Activated naive CD8-positive, alpha-beta T cell treated with anti-CD3 and anti-CD28 coated beads for 36 hours (primary cell): ENCODE results near the gene IFI27. TPM values are rescaled to one million over a fixed set of nuclear protein-coding genes. Genes with fewer than 3 reads are reported as not detected.
"Not testable (repeated sequence)": the region's sequence is repeated elsewhere in the genome, so short reads cannot be mapped to it uniquely, and the experiment has no call there.

Source experiments
- DNase-seq: peaks from one replicate; pipeline ENCODE4 v3.0.0; 2021
- H3K27ac Mint-ChIP-seq: one replicate; pipeline ENCODE4 v1.8.0; 2022; ENCODE audit warnings: mild to moderate bottlenecking, moderate library complexity, mixed read lengths
- H3K27me3 Mint-ChIP-seq: one replicate; pipeline ENCODE4 v1.8.0; 2022; ENCODE audit warnings: mild to moderate bottlenecking, mixed read lengths
- H3K36me3 Mint-ChIP-seq: one replicate; pipeline ENCODE4 v1.8.0; 2021; ENCODE audit warnings: mild to moderate bottlenecking, mixed read lengths
- H3K4me1 Mint-ChIP-seq: one replicate; pipeline ENCODE4 v1.8.0; 2021; ENCODE audit warnings: mixed read lengths
- H3K4me3 Mint-ChIP-seq: one replicate; pipeline ENCODE4 v1.8.0; 2022; ENCODE audit warnings: mild to moderate bottlenecking, moderate library complexity, mixed read lengths
- H3K9me3 Mint-ChIP-seq: one replicate; pipeline ENCODE4 v1.8.0; 2022; ENCODE audit warnings: mixed read lengths
- total RNA-seq, 2 experiments: library from RNA; stranded (reverse); gene quantifications; one replicate each; pipeline ENCODE4 v1.2.3, GENCODE V29; 2021

IFI27 gene
- total RNA-seq, 2 experiments from 2014 or later = 1.6 to 2.4 TPM

GRCh38 chr14:94144765-94145164, 34.2 kb downstream of the IFI27 start:
- Mint-ChIP-seq H3K27me3 (peaks cover 5% of the 10 kb centered on the region), H3K27ac (no peak overlapping the region), H3K4me3 (no peak overlapping the region), H3K9me3 (no peaks in the 10 kb centered on the region), H3K4me1 (peaks cover 14% of the 10 kb centered on the region), H3K36me3 (no peaks in the 10 kb centered on the region)
- DNase-seq = no peak

- no peak overlapping the region for H3K4me3 Mint-ChIP-seq
- peaks cover 14% of the 10 kb centered on the region for H3K4me1 Mint-ChIP-seq
- H3K9me3 Mint-ChIP-seq = no peaks in the 10 kb centered on the region
- H3K36me3 Mint-ChIP-seq = no peaks in the 10 kb centered on the region
- DNase-seq = no peak
- H3K27me3 Mint-ChIP-seq = peaks cover 8% of the 10 kb centered on the region
- H3K27ac Mint-ChIP-seq = no peak overlapping the region
These were observed 35.5 kb downstream of the IFI27 start for GRCh38 chr14:94145902-94146527.

DNA sequence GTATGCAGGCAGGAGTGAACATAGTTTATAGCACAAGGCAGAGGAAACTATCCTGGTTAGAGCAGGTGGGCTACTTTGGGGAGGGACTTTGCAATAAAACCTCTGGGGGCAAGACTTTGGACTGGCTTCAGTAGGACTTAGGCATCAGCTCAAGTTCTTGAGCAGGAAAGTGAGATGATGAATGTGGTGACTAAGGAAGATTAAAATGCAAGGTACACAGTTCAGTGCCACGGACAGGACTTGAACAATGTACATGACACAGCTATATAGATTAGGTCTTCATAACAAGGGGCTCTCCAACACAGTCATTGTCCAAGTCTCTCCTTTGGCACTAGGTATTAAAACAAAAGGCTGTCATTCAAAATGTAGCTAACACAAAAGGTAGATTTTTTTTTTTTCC, 42.1 kb downstream of the IFI27 start:
- no peaks in the 10 kb centered on the region for H3K36me3 Mint-ChIP-seq
- H3K27ac Mint-ChIP-seq = no peak overlapping the region
- H3K4me3 Mint-ChIP-seq = no peak overlapping the region
- H3K9me3 Mint-ChIP-seq = no peaks in the 10 kb centered on the region
- DNase-seq = no peak
- peaks cover 4% of the 10 kb centered on the region for H3K4me1 Mint-ChIP-seq
- peaks cover 13% of the 10 kb centered on the region for H3K27me3 Mint-ChIP-seq

DNA sequence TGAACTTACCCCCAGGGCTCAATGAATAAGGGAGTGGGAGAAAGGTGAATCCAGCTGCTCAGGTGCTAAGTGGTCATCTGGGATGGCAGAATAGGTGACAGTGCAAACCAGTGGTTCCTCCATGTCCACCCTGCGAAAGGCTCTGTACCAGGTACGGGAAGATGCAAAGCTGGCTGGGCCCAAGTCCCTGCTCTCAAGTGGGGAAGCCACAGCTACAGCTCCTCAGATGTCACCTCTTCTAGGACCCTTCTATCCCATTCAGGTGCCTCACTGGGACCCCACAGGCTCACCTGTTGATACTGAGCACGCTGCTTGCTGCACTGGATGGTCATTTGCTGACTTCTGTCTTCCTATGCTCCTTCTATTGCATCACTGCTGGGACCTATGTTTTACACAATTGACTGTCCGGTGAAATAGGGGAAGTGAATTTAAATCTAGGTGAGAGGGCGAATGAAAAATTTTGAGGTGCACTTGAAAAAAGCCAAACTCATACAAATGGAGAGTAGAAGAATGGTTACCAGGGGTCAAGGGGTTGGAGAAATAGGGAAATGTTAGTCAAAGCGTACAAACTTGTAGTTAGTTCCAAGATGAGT, 43.3 kb downstream of the IFI27 start:
- no peaks in the 10 kb centered on the region for H3K9me3 Mint-ChIP-seq
- H3K4me1 Mint-ChIP-seq = peaks cover 14% of the 10 kb centered on the region
- no peak overlapping the region for H3K4me3 Mint-ChIP-seq
- no peak overlapping the region for H3K27ac Mint-ChIP-seq
- H3K27me3 Mint-ChIP-seq = peaks cover 13% of the 10 kb centered on the region
- DNase-seq = no peak
- no peaks in the 10 kb centered on the region for H3K36me3 Mint-ChIP-seq

DNA sequence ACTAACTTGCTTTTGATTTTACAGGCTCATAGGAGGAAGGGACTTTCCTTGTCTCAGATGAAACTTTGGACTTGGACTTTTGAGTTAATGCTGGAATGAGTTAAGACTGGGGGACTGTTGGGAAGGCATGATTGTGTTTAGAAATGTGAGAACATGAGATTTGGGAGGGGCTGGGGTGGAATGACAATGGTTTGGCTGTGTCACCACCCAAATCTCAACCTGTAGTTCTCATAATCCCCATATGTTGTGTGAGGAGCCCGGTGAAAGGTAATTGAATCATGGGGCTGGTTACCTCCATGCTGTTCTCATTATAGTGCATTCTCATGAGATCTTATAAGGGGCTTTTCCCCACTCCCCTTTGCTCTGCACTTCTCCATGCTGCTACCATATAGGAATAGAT, 45.6 kb downstream of the IFI27 start:
- H3K9me3 Mint-ChIP-seq, H3K27ac Mint-ChIP-seq, H3K27me3 Mint-ChIP-seq, H3K36me3 Mint-ChIP-seq, DNase-seq, H3K4me3 Mint-ChIP-seq: not testable (repeated sequence)
- peaks cover 22% of the 10 kb centered on the region for H3K4me1 Mint-ChIP-seq

DNA sequence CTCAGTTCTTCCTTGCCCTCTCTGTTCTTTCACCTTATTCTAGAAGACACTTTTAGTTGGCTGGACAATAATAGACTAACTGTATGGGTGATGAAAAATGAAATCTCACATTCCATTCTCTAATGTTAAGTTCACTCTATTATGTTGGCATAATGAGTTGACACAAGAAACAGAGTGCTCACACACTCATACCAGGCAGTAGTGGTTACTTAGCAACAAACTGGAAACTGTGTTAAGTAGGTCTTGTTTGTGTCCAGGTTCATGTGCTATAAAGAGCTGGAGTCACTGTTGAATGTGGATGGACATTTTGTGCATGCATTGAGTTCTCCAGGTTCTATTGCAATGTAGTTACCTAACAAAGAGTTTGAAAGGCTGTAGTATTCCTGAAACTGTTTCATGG, 46.7 kb downstream of the IFI27 start:
- Mint-ChIP-seq H3K9me3 (no peaks in the 10 kb centered on the region), H3K4me3 (no peak overlapping the region), H3K36me3 (no peaks in the 10 kb centered on the region), H3K27ac (no peak overlapping the region), H3K4me1 (peaks cover 29% of the 10 kb centered on the region), H3K27me3 (peaks cover 4% of the 10 kb centered on the region)
- no peak for DNase-seq

- Mint-ChIP-seq H3K4me3 (no peak overlapping the region), H3K36me3 (no peaks in the 10 kb centered on the region), H3K27me3 (no peaks in the 10 kb centered on the region), H3K9me3 (no peaks in the 10 kb centered on the region), H3K27ac (no peak overlapping the region), H3K4me1 (peaks cover 32% of the 10 kb centered on the region)
- no peak for DNase-seq
These were observed 47.8 kb downstream of the IFI27 start for GRCh38 chr14:94158239-94158883.

DNA sequence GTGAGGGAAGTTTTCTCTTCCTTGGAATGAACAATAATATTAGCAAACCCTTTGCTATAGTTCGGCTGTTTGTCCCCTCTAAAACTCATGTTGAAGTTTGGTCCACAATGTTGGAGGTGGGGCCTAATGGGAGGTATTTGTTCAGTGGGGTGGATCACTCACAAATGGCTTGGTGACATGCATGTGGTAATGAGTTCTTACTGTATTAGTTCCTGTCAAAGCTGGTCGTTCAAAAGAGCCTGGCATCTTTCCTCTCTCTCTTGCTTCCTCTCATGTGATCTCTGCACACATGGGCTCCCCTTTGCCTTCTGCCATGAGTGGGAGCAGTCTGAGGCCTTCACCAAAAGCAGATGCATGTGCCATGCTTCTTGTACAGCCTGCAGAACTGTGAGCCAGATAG, 50.5 kb downstream of the IFI27 start:
- Mint-ChIP-seq H3K4me1 (peaks cover 46% of the 10 kb centered on the region), H3K27ac (no peak overlapping the region)

GRCh38 chr14:94161981-94162380, 51.4 kb downstream of the IFI27 start:
- no peaks in the 10 kb centered on the region for H3K36me3 Mint-ChIP-seq
- no peak for DNase-seq
- no peak overlapping the region for H3K27ac Mint-ChIP-seq
- H3K4me1 Mint-ChIP-seq = peaks cover 46% of the 10 kb centered on the region
- H3K4me3 Mint-ChIP-seq = no peak overlapping the region
- no peaks in the 10 kb centered on the region for H3K9me3 Mint-ChIP-seq
- no peaks in the 10 kb centered on the region for H3K27me3 Mint-ChIP-seq

More for the DNA sequence above, 50.5 kb downstream of the IFI27 start:
- Mint-ChIP-seq H3K4me3 (no peak overlapping the region), H3K27me3 (no peaks in the 10 kb centered on the region), H3K36me3 (no peaks in the 10 kb centered on the region), H3K9me3 (no peaks in the 10 kb centered on the region)
- no peak for DNase-seq

DNA sequence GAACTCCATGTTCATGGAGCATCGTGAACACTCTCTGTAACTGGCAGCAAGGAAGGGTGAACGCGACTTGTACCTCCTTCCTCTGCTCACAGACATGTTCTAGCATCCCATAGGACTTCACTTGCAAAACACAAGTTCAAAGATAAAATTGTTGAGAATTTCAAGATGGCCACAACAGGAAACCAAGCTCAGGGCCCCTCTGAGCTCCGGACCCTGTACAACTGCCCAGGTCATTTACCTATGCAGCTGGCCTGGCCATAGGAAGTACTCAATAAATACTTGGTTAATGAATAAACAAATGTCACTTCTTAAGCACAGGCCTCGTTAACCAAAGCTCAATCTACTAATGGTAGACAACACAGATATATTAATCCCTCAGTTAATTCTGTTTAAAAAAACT, 51.9 kb downstream of the IFI27 start:
- no peak overlapping the region for H3K4me3 Mint-ChIP-seq
- no peaks in the 10 kb centered on the region for H3K36me3 Mint-ChIP-seq
- no peak overlapping the region for H3K27ac Mint-ChIP-seq
- no peaks in the 10 kb centered on the region for H3K9me3 Mint-ChIP-seq
- no peak for DNase-seq
- H3K4me1 Mint-ChIP-seq = peaks cover 44% of the 10 kb centered on the region
- no peaks in the 10 kb centered on the region for H3K27me3 Mint-ChIP-seq

DNA sequence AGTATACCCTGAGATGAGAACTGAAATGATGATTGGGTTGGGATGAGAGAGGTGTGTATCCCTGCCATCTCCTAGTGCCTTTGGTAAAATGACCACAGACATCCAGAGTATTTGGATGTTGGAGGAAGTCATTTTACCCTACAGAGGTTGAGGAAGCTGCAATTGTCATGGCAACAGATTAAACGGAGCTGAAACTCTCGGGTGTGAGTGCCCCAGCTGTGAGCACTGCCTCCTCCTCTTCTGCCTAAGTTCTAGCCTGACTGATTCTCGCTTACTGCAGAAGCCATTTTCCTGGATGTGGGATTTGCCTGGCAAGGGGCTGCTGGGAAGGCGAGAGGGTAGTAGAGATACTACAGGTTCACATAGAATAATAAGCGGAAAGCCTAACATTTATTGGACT, 53.3 kb downstream of the IFI27 start:
- DNase-seq = no peak
- Mint-ChIP-seq H3K27ac (no peak overlapping the region), H3K4me1 (peaks cover 32% of the 10 kb centered on the region), H3K36me3 (no peaks in the 10 kb centered on the region), H3K9me3 (no peaks in the 10 kb centered on the region), H3K27me3 (no peaks in the 10 kb centered on the region), H3K4me3 (no peak overlapping the region)

- Mint-ChIP-seq H3K4me1 (peaks cover 32% of the 10 kb centered on the region), H3K27ac (no peak overlapping the region), H3K4me3 (no peak overlapping the region), H3K9me3 (no peaks in the 10 kb centered on the region), H3K27me3 (no peaks in the 10 kb centered on the region), H3K36me3 (no peaks in the 10 kb centered on the region)
- peak; percentile 29 for DNase-seq
These were observed 54.3 kb downstream of the IFI27 start for GRCh38 chr14:94164685-94165431.

DNA sequence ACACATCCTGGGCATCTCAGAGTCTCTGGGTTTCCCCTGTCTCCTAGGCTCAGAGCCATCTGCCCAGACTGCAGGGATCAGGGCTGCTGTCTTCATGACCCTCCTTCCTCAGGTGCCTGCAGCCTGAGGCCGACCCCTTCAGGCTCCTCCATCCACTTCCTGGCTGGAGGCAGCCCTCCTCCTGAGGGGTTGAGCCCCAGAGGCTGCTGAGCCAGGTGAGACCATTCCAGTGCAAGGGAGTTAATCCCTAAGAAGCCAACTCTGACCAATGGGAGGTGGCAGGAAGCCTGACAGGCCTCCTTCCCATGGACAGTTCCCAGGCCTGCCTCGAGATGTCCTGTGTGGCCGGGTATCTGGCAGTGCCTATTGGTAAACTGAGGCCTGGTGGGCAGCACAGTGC, 55.2 kb downstream of the IFI27 start:
- no peak for DNase-seq

More for the DNA sequence above, 55.2 kb downstream of the IFI27 start:
- Mint-ChIP-seq H3K9me3 (no peaks in the 10 kb centered on the region), H3K4me1 (peaks cover 28% of the 10 kb centered on the region), H3K36me3 (no peaks in the 10 kb centered on the region), H3K4me3 (no peak overlapping the region), H3K27ac (no peak overlapping the region), H3K27me3 (no peaks in the 10 kb centered on the region)
